ENCODE data around the gene SBSN.

Gene SBSN

GRCh38 chr19:35545855-35546381 lies 17.8 kb upstream of the SBSN start:
- TF ChIP-seq CTCF (IDR thresholded peaks at IDR 0.05; ENCODE audit: extremely low read depth, missing control alignments): no peak
- DNase-seq (ENCODE audit: low spot score): peak; percentile 82

DNA sequence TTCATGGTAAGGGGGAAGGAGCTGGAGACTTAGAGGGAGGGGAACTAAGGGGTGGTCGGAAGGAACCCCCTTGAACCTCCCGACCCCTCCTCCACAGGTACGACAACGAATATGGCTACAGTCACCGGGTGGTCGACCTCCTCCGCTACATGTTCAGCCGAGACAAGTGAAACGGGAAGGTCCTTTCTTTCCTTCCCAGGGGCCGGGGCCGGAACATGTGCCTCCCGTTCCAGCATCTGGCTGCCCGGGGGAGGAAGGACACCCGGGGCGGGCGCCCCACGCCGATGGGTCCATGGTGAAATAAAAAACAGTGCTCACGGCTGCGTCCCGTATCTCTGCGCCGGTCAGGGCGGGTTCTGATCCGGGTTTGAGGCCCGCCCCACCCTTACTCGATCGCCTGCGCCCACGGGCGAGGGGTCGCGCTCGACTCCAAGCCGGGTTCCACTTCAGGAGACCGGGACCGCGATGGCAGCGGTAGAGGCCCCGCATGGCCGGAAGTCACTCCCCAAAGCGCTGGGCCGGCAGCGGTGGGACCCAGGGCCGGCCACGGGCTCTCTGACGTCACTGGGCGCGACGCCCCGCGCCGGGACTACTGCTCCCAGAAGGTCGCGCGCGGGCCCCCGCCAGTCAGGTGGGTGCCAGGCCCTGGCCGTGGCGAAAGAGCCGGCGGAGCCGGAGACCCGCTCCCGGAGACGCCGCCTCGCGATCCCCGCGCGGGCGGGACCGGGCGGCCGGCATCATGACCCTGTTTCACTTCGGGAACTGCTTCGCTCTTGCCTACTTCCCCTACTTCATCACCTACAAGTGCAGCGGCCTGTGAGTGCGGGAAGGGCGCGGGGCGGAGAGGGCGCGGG lies 17.1 kb upstream of the SBSN start, which contains the start of gene TMEM147:
Gene TMEM147 (plus strand): TSS at position 626 of the 854 bp plus-strand sequence. CDS start 114 bp downstream, at position 740.
- DNase-seq (ENCODE audit: low spot score): peak; percentile 98
- TF ChIP-seq CTCF (IDR thresholded peaks at IDR 0.05; ENCODE audit: extremely low read depth, missing control alignments): no peak

GRCh38 chr19:35544110-35544802 lies 16.1 kb upstream of the SBSN start:
- DNase-seq (ENCODE audit: low spot score): no peak
- TF ChIP-seq CTCF (IDR thresholded peaks at IDR 0.05; ENCODE audit: extremely low read depth, missing control alignments): no peak

GRCh38 chr19:35543280-35544109 lies 15.4 kb upstream of the SBSN start:
- DNase-seq (ENCODE audit: low spot score): no peak
- no peak for TF ChIP-seq CTCF (IDR thresholded peaks at IDR 0.05; ENCODE audit: extremely low read depth, missing control alignments)

DNA sequence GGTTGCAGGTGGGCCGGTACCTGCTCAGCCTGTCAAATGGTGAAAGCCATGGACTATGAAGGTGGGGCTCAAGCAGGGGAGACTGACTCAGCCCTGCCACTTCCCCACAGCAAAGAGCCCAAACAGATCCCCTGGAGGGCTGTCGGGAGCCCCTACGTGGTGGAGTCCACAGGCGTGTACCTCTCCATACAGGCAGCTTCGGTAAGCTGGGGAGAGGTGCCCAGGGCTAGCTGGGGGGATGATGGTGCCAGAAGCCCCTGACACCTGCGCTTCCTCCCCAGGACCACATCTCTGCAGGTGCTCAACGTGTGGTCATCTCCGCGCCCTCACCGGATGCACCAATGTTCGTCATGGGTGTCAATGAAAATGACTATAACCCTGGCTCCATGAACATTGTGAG lies 14.1 kb upstream of the SBSN start:
- TF ChIP-seq CTCF (IDR thresholded peaks at IDR 0.05; ENCODE audit: extremely low read depth, missing control alignments): no peak
- no peak for DNase-seq (ENCODE audit: low spot score)

DNA sequence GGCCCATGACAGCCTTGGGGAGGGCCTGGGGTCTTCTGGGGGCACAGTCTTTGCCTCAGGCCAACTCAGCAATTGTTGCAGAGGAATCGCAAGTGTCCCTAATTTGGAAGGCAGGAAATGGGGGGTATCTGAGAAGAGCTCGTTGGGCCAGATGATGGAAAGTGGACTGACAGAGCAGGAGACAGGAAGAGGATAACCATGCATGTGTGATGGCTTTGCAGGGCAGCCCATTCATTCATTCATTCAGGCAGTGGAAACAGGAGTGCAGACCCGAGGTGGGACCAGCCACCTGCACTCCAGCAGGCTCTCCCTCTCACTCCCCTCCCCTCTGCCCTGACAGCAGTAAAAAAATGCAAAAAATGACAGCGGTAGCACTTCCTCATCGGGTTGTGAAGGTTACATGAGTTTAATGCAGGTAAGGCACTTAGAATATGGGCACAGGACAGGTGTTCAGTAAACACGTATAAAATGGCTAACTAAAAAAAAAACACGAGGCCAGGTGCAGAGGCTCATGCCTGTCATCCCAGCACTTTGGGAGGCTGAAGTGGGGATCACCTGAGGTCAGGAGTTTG lies 12.3 kb upstream of the SBSN start:
- TF ChIP-seq CTCF (IDR thresholded peaks at IDR 0.05; ENCODE audit: extremely low read depth, missing control alignments): no peak
- DNase-seq (ENCODE audit: low spot score): no peak
